ENCODE measurements around the gene PCDHB15.

The PCDHB15 gene

DNA sequence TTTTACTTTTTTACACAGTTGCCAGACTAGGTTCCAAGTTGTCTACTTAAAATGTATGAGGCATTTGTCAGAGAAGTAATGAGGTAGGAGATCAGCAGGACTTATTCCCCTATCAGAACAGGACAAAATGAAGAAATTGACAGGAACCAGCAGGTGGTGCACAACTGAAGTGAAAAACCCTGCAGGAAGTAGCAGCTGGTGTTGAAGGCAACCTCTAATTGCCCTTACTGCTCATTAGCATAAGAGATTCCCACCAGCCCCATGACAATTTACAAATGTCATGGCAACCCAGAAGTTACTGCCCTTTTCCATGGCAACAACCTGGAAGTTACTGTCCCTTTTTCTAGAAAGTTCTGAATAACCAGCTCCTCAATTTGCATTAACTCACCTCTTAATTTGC is 5.4 kb downstream of the PCDHB15 start:
- Histone ChIP-seq H3K9me3 (ENCODE audit: control insufficient read depth, low read length) (peaks cover 34% of the 10 kb centered on the region), H3K27ac (ENCODE audit: low read depth, low read length, severe bottlenecking) (no peak overlapping the region), H3K4me1 (ENCODE audit: control insufficient read depth, insufficient read depth, low read length, poor library complexity, severe bottlenecking) (no peaks in the 10 kb centered on the region), H3K4me3 (ENCODE audit: extremely low read depth, insufficient read depth, low read length, poor library complexity, severe bottlenecking) (no peak overlapping the region), H3K36me3 (ENCODE audit: control insufficient read depth, insufficient read depth, low read length) (no peaks in the 10 kb centered on the region)

DNA sequence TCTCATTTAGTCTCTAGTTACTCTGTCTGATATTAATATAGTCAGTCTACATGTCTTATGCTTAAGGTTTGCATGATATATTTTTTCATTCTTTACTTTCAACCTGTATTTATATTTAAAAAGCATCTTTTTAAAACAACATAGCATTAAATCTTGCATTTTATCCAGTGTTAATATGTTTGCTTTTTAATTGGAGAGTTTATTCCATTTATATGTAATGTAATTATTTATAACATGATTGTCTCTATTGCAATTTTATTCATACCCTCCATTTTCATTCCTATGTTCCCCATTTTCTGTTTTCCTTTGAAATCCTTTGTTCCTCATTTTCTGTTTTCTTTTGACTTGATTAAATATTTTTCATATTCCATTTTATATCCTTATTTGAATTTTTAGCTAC is 13.3 kb downstream of the PCDHB15 start:
- Histone ChIP-seq H3K36me3 (ENCODE audit: control insufficient read depth, insufficient read depth, low read length) (no peaks in the 10 kb centered on the region), H3K9me3 (ENCODE audit: control insufficient read depth, low read length) (peaks cover 55% of the 10 kb centered on the region), H3K27ac (ENCODE audit: low read depth, low read length, severe bottlenecking) (no peak overlapping the region), H3K4me1 (ENCODE audit: control insufficient read depth, insufficient read depth, low read length, poor library complexity, severe bottlenecking) (no peaks in the 10 kb centered on the region), H3K4me3 (ENCODE audit: extremely low read depth, insufficient read depth, low read length, poor library complexity, severe bottlenecking) (no peak overlapping the region)

DNA sequence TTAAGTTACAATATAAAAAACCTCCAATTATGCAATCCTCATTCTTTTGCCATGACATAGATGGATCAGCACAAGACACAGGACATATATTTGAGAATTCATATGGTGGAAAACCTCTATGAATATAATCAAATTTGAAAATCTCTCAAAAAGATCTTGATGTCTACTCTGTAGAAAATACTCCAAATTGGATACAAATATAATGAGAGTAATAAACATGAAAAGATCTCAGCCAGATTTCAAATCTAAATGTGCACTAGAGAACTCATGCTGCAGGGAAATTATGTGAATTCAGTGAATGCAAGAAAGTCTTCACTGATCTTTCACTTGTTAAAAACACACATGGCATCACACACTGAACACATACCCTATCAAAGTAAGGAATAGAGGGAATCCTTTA is 13.8 kb downstream of the PCDHB15 start:
- Histone ChIP-seq H3K36me3 (ENCODE audit: control insufficient read depth, insufficient read depth, low read length) (no peaks in the 10 kb centered on the region), H3K27ac (ENCODE audit: low read depth, low read length, severe bottlenecking) (no peak overlapping the region), H3K4me3 (ENCODE audit: extremely low read depth, insufficient read depth, low read length, poor library complexity, severe bottlenecking) (no peak overlapping the region), H3K4me1 (ENCODE audit: control insufficient read depth, insufficient read depth, low read length, poor library complexity, severe bottlenecking) (no peaks in the 10 kb centered on the region), H3K9me3 (ENCODE audit: control insufficient read depth, low read length) (peaks cover 59% of the 10 kb centered on the region)

DNA sequence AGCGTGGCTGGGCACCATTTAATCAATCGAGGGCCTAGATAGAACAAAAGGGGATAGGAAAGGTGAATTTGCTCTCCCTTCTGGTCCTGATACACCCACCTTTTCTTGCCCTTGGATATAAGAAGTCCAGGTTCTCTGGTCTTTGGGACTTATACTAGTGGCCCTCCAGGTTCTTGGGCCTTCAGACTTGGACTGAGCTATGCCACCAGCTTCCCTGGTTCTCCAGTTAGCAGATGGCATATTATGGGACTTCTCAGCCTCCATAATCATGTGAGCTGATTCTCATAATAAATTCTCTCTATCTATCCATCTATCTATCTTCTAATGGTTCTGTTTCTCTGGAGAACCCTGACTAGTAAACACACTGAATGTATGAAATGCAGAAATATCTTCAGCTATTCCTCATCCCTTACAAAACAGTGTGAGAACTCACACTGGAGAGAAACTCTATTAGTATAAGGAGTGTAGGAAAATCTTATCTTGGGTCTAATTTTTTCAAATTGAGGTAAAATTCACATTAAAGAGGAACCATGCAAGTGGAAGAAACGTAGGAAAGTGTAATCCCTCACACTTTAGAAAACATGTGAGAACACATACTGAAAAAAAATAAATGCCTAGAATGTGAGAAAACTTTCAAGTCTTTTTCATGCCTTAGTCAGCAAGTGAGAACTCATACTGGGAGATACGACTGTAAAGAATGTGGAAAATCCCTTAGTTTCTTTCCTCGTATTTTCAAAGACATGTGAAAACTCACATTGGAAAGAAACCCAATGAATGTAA is 15.5 kb downstream of the PCDHB15 start:
- Histone ChIP-seq H3K4me1 (ENCODE audit: control insufficient read depth, insufficient read depth, low read length, poor library complexity, severe bottlenecking) (no peaks in the 10 kb centered on the region), H3K36me3 (ENCODE audit: control insufficient read depth, insufficient read depth, low read length) (no peaks in the 10 kb centered on the region), H3K4me3 (ENCODE audit: extremely low read depth, insufficient read depth, low read length, poor library complexity, severe bottlenecking) (no peak overlapping the region), H3K27ac (ENCODE audit: low read depth, low read length, severe bottlenecking) (no peak overlapping the region), H3K9me3 (ENCODE audit: control insufficient read depth, low read length) (peaks cover 68% of the 10 kb centered on the region)
- WGBS, 2 experiments (ENCODE audit: insufficient coverage in 2 of 2): 52 to 71% methylated on average over 2 of the region's 5 CpGs

DNA sequence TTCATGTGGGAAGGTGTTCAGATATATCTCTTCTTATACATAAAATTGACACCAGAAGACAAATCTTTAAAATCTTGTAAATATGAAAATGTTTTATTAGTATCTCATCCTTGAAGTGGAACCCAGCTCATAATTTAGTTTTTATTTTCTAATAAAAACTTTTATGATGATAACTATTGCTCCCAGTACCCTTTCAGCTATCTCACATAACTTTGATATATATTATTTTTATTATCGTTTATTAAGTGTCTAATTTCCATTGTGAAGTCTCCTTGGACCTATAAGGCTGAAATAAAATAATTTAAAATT is 16.0 kb downstream of the PCDHB15 start:
- no CpG with 5 or more reads among the region's 1 CpG for WGBS, 2 experiments (ENCODE audit: insufficient coverage in 2 of 2)
- H3K4me3 ChIP-seq (ENCODE audit: extremely low read depth, insufficient read depth, low read length, poor library complexity, severe bottlenecking): no peak overlapping the region
- peaks cover 71% of the 10 kb centered on the region for H3K9me3 ChIP-seq (ENCODE audit: control insufficient read depth, low read length)
- H3K27ac ChIP-seq (ENCODE audit: low read depth, low read length, severe bottlenecking): no peak overlapping the region
- H3K4me1 ChIP-seq (ENCODE audit: control insufficient read depth, insufficient read depth, low read length, poor library complexity, severe bottlenecking): no peaks in the 10 kb centered on the region
- no peaks in the 10 kb centered on the region for H3K36me3 ChIP-seq (ENCODE audit: control insufficient read depth, insufficient read depth, low read length)

DNA sequence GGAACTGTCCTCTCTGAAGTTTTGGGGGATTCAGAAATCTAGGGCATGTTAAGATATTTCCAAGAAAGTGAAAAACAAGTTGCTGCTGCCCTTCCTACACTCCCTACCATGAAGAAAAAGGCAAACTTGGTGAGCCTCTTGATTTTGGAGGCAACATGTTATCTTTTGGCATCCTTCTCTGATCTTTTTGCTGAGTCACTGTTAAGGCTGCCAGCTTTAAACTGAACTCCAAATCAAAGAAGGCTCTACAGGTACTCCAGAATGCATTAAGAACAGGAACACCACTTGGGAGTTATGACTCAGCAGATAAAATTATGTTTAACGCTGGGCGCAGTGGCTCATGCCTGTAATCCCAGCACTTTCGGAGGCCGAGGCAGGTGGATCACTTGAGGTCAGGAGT is 24.0 kb downstream of the PCDHB15 start:
- no peak overlapping the region for H3K4me3 ChIP-seq (ENCODE audit: extremely low read depth, insufficient read depth, low read length, poor library complexity, severe bottlenecking)
- H3K36me3 ChIP-seq (ENCODE audit: control insufficient read depth, insufficient read depth, low read length): no peaks in the 10 kb centered on the region
- no peaks in the 10 kb centered on the region for H3K4me1 ChIP-seq (ENCODE audit: control insufficient read depth, insufficient read depth, low read length, poor library complexity, severe bottlenecking)
- H3K9me3 ChIP-seq (ENCODE audit: control insufficient read depth, low read length): peaks cover 59% of the 10 kb centered on the region
- WGBS, 2 experiments (ENCODE audit: insufficient coverage in 2 of 2): 83% methylated on average over 4 of the region's 4 CpGs; no CpG with 5 or more reads in 1 of the 2 experiments
- H3K27ac ChIP-seq (ENCODE audit: low read depth, low read length, severe bottlenecking): no peak overlapping the region

DNA sequence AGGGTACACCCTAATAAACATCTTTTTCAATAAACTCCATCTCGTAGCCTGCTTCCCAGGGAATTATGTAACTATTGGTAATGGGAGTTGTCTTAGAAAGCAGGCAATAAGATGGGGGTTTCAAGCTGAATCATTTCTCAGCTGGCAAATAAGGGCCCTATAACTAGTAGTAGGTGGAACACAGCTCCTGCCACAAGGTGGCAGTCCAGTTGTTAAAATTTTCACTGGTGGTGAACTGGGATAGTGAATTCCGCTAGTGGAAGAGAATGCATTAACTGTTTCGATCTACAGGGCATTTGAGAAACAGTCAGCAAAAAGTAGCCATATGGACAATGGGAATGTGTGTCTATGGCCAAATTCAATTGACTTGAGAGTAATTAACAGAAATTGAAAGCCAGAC is 27.7 kb downstream of the PCDHB15 start:
- Histone ChIP-seq H3K36me3 (ENCODE audit: control insufficient read depth, insufficient read depth, low read length) (no peaks in the 10 kb centered on the region), H3K4me1 (ENCODE audit: control insufficient read depth, insufficient read depth, low read length, poor library complexity, severe bottlenecking) (no peaks in the 10 kb centered on the region), H3K4me3 (ENCODE audit: extremely low read depth, insufficient read depth, low read length, poor library complexity, severe bottlenecking) (no peak overlapping the region), H3K27ac (ENCODE audit: low read depth, low read length, severe bottlenecking) (no peak overlapping the region), H3K9me3 (ENCODE audit: control insufficient read depth, low read length) (peaks cover 43% of the 10 kb centered on the region)
- WGBS, 2 experiments (ENCODE audit: insufficient coverage in 2 of 2): 71 to 88% methylated on average over 2 of the region's 3 CpGs

DNA sequence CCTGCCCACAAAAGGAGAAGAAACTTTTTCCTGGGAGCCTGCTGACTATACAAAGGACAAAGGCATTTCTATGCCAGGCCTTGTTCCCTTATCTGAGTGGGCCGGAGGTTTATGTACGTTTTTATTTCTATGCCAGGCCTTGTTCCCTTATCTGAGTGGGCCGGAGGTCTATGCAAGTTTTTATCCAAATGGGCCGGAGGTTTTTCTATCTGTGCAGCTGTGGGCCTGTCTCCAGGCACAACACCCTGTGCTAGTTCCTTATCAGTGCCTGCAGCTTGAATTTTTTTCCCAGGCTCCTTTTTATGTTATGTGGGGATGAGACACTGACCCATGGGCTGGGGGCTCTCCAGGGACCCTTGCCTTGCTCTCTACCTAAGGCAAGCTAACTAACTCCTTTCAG is 53.2 kb downstream of the PCDHB15 start:
- no peak overlapping the region for H3K4me3 ChIP-seq (ENCODE audit: extremely low read depth, insufficient read depth, low read length, poor library complexity, severe bottlenecking)
- 93 to 95% methylated on average over 3 to 4 of the region's 4 CpGs for WGBS, 2 experiments (ENCODE audit: insufficient coverage in 2 of 2)
- no peaks in the 10 kb centered on the region for H3K4me1 ChIP-seq (ENCODE audit: control insufficient read depth, insufficient read depth, low read length, poor library complexity, severe bottlenecking)
- no peaks in the 10 kb centered on the region for H3K36me3 ChIP-seq (ENCODE audit: control insufficient read depth, insufficient read depth, low read length)
- H3K27ac ChIP-seq (ENCODE audit: low read depth, low read length, severe bottlenecking): peak overlapping the region; percentile 25
- peaks cover 11% of the 10 kb centered on the region for H3K9me3 ChIP-seq (ENCODE audit: control insufficient read depth, low read length)

Measured in mesodermal cell (in vitro differentiated cells).